Skeletal muscle cell (primary cell): Measurements from ENCODE around the gene CCR5.
"Not testable (repeated sequence)": the region's sequence is repeated elsewhere in the genome, so short reads cannot be mapped to it uniquely, and the experiment has no call there.

ENCODE experiments used
- DNase-seq: peaks from one replicate; pipeline ENCODE4 v3.0.0-alpha.2; 2010; ENCODE audit warnings: low read depth
- H3K4me3 ChIP-seq: 2 replicates; pipeline ENCODE4 v1.5.1; 2011; ENCODE audit warnings: low read depth, mild to moderate bottlenecking, control low read depth, low read length, moderate library complexity

The CCR5 gene

DNA sequence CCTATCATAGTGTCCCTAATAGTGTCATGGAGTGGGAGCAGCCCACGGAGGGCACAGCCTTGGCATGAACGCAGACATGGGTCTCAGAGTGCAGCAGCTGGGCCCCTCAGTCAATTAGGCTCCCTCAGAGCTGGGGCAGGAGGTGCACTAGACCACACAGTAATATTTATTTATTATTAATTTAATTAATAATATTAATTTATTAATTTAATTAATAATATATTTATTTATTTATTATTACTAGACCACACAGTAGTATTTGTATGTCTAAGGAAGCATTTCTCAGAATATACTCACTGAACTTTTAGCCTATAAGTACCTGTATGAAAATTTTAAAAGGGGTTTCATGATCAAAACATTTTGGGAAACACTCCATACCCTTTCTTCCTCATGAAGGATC, 30.8 kb downstream of the CCR5 start:
- no peak overlapping the region for H3K4me3 ChIP-seq
- no peak for DNase-seq

DNA sequence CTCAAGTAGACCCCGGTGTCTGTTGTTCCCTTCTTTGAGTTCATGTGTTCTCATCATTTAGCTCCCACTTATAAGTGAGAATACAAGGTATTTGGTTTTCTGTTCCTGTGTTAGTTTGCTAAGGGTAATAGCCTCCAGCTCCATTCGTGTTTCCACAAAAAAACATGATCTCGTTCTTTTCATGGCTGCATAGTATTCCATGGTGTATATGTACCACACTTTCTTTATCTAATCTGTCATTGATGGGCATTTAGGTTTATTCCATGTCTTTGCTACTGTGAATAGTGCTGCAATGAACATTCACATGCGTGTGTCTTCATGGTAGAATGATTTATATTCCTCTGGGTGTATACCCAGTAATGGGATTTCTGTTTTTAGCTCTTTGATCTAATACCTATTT, 32.2 kb downstream of the CCR5 start:
- H3K4me3 ChIP-seq, DNase-seq: not testable (repeated sequence)

DNA sequence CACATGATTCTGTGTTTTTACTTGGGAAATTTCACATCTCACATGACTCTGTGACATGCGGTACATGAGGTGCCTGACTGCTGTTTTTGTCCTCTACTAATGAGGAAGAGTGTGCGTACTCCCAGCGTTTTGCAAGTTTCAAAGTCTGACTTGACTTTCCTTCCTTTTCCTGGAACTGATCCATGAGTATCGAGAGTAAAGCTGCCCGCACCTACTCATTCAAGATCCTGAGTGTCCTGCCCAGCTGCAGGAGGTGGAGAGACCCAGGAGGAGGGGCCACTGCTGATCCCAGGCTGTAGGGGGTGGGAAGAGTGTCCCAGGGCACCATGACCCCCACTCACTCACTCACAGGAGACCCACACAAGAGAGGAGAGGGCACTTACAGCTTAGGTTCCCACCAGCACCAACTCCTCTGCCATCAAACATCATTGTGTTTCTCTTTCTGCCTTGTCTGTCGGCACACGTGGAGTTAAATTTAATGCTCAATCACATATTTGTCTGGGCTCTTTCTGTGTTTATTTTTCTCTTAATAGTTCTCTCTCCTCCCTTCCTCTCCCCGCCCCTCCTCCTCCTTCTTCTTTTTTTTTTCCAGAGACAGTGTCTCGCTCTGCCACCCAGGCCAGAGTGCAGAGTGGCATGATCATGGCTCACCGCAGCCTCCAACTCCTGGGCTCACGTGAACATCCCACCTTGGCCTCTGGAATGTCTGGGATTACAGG, 34.7 kb downstream of the CCR5 start:
- DNase-seq, result no peak
- no peak overlapping the region for H3K4me3 ChIP-seq

DNA sequence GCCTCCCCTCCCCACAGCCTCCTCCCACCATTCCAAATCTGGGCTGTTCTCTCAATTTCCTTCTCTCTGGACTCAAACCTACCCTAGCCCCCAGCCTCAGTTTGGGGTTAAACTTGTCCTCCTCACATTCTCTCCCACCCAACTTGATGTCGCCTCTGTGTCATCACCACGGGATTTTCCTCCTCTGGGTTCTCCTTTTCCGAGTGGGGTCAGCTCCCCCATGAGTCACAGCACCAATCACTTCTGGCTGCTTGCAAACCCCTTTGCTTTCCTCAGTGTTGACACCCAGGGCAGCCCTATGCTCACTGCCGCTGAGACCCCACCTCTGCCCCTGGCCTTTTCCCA, 35.7 kb downstream of the CCR5 start:
- H3K4me3 ChIP-seq, result no peak overlapping the region
- no peak for DNase-seq

DNA sequence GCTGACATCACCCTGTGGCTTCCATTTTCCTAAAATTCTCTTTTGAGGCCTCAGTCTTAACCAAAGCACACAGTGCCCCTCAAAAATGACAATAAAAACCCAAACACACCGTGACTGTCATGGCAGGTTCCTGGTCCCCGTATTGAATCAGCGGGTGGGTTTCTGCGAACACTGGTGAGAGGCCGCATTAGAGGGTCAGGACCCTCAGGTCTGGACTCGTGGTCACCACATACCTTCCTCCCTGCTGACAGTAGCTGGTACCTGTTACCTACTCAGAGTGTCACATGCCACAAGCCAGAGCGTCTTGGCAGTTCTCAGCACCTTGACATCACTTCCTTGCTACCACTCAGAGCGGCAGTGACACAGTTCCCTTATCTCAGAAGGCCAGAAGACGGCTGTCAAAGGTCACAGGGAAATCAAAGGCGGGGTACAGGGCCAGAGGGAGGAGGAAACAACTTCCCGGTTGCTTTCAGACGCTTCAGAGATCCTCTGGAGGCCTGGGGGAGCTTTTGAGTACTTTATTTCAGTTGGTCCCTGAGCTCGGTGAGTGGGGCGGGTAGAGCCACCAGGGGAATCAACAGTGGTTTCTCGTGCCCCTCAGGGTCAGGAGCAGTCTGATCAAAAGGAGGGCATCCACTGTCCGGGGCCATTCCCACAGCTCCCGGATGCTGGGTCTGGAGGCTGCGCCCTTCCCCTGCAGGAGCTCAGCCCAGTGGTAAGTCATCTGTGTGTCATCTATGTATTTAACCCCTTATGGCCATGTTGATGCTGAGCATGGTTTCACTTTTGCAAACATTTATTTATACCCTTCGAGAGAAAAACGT, 36.3 kb downstream of the CCR5 start, which contains the start of the genes CCR5AS and CCRL2:
TSS of gene CCR5AS (minus strand) at position 279 of the 824 bp plus-strand sequence.
TSS of gene CCRL2 (plus strand) at position 472 of the 824 bp plus-strand sequence. CDS start 821 bp downstream, outside the sequence.
- no peak within 1 kb of the TSS for H3K4me3 ChIP-seq
- no peak for DNase-seq

DNA sequence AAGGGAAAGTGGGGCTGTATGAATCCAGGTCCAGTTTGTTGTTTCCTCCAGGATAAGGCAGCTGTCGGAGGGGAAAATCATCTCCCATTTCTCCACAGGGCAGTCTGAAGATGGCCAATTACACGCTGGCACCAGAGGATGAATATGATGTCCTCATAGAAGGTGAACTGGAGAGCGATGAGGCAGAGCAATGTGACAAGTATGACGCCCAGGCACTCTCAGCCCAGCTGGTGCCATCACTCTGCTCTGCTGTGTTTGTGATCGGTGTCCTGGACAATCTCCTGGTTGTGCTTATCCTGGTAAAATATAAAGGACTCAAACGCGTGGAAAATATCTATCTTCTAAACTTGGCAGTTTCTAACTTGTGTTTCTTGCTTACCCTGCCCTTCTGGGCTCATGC, 37.2 kb downstream of the CCR5 start:
- no peak overlapping the region for H3K4me3 ChIP-seq
- no peak for DNase-seq

DNA sequence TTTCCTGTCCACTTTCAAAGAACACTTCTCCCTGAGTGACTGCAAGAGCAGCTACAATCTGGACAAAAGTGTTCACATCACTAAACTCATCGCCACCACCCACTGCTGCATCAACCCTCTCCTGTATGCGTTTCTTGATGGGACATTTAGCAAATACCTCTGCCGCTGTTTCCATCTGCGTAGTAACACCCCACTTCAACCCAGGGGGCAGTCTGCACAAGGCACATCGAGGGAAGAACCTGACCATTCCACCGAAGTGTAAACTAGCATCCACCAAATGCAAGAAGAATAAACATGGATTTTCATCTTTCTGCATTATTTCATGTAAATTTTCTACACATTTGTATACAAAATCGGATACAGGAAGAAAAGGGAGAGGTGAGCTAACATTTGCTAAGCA, 38.1 kb downstream of the CCR5 start:
- no peak overlapping the region for H3K4me3 ChIP-seq
- DNase-seq, result no peak

DNA sequence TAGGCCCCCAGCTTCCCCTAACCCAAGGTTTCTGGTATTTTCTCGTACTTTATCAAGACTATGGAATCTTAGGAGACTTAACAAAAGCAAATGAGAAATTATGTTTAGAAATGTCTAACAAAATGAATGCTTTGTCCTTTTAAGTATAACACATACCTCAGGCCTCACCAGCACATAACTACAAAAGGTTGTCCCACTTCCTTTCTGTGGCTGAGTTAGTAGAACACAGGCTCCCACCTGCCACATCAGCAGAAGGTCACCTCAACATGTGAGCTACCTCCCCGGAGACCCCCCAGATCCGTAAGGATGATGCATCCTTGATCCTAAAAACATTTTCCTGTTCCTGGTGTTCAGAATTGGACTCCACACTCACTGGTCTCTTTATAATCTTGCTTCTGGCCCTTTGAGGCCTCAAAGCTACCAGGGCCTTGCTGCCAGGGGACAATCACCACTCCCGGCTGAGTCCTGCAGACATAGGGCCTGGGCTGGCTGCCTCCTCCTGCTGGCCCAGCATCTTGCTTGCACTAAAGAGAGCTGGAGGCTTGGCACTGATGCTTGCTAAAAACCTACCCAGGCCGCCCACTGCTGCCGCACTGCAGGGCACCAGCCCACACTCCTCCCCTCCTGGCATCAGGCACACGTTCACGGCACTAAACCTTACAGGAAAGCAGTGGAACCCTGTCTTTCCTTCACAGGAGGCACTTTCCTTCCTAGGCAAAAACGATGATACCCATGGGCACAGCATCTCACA, 39.2 kb downstream of the CCR5 start:
- H3K4me3 ChIP-seq, result no peak overlapping the region
- no peak for DNase-seq

DNA sequence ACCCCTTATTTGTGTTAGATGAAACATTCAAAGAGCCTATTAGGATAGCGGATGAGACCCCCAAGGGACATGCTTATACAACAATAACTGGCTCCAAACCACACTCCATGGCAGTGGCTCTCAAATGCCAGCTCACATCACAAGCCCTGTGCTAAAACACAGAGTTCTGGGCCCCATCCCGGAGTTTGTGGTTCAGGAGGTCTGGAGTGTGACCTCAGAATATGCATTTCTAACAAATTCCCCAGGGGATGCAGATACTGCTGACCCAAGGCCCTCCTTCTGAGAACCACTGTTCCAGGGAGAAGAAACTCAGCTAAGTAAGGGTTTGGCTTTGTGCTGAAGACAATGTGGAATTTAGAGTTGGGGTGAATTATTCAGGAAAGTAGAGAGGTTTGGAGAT, 39.9 kb downstream of the CCR5 start:
- DNase-seq, result no peak

DNA sequence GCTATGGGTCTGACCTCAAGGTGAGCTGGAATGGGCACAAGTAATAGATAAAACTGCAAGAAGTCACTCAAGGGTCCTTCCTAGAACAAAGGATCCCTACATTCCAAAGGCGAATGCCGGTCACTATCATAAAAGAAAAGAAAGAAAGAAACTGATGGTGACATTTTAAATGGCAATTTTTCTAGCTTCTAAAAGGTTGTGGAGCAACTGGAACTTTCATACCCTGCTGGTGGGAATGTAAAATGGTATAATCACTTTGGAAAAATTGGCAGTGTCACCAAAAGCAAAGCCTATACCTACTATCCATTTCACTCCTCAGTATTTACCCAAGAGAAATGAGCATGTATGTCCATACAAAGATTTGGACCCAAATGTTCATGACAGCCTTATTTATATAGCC, 40.5 kb downstream of the CCR5 start:
- no peak for DNase-seq
- H3K4me3 ChIP-seq, result no peak overlapping the region

More for the DNA sequence above, 39.9 kb downstream of the CCR5 start:
- H3K4me3 ChIP-seq, result no peak overlapping the region

DNA sequence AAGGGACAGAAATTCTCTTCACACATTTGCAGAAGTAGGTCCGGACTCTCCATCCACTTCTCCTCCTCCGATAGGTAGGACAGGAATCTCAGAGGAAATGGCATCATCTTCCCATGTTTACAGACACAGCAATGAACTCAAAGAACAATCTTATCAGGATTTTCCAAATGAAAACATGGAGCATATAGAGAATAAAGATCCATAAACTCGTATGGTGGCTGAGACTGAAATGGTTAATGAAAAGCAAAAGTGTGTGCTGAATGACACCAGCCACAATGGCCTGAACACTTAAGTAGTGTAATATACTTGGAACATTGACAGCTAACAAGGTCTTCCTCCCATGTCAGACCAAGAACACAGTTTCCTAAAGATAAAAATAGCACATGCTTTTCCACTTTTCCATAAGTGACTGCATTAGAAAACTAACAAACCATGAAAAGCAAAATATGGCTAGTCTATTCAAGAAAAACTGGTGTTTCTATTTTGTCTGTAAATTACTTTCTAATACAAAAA, 42.1 kb downstream of the CCR5 start:
- H3K4me3 ChIP-seq, result no peak overlapping the region
- no peak for DNase-seq

DNA sequence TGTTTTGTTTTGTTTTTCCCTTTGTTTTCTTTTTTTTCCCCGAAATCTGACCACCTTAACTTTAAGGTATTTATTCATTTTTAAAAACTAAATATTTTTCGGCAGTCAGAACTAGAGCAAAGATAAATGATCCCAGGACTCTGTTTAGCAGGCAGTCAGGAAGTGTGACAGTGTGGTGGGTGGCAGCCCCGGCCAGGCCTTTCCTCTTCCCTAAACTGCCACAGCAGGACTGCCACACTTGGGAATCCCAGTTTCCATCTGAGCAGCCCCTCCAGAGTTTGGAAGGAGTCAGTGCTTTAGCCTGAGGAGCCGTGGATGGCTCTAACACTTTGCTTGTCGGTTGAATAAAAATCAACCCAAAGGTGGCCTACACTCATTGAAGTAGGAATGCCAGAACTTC, 43.2 kb downstream of the CCR5 start:
- no peak for DNase-seq
- H3K4me3 ChIP-seq, result no peak overlapping the region

DNA sequence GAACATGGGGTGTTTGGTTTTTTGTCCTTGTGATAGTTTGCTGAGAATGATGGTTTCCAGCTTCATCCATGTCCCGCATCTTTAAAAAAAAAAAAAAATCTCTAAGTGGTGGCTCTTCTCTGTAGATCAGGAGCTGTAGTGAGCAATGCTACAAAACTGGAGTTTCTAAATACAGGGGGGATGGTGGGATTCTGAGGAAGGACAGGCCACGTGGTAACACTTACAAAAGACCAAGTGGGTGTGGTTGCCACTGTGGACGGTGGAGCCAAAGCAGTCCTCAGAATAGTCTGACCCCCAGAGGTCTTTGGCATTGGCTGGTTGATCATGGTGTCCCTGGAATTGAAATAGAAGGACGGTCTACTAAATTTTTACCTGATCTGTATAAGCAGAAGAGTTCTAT, 44.0 kb downstream of the CCR5 start:
- no peak overlapping the region for H3K4me3 ChIP-seq
- no peak for DNase-seq

DNA sequence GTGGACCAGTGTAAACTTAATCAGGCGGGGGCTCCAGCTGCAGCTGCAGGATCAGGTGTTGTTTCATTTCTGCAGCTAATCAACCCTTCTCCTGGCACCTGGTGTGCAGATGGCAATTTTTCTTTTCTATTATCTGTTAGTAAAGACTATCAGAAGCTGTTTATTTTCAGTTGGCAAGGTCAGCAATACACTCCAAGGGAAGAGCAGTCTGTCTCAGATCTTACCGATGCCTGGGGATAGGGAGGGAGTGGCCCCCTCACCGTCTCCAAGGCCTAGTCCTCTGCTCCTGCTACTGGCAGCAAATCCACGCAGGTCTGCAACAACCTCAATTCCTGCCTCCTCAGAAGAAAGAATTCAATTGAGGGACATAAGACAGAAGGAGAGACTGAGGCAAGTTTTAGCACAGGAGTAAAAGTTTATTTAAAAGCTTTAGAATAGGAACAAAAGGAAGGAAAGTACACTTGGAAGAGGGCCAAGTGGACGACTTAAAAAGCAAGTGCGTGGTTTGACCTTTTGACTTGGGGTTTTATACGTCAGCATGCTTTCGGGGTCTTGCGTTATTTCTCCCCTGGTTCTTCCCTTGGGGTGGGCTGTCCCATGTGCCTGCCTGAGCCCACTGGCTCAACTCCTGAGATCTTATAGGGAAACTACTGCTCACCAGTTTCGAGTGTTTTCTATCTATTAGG, 45.5 kb downstream of the CCR5 start:
- no peak overlapping the region for H3K4me3 ChIP-seq
- no peak for DNase-seq

DNA sequence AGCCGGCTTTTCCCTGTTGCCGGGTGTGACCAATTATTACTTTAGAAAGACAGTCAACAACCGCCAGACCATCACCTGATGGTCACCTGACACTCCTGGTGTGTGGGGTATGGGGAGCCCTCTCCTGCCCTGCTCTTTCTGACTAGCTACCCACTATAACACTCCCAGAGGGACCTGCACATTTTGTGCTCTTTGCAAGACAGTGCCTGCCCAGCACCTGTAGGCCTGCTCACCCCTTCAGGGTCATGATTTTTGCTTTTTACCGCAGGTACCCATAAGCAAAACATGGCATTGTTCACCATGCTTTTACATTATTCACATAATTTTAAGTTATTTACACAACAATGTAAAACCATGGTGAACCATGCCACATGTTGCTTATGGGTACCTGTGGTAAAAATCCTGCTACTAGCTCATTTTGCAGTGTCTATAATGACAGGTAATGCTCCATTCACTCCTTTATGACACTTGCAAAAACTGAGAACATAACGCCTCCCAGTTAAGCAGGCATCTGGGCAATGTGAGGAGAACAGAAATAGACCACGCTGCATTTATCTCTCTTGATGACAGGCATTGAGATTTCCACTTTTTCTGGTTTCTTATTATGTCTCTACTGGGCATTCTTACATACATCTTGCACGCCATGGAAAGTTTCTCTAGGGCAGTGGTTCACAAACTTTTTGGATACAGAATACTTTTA, 46.2 kb downstream of the CCR5 start:
- no peak overlapping the region for H3K4me3 ChIP-seq

DNA sequence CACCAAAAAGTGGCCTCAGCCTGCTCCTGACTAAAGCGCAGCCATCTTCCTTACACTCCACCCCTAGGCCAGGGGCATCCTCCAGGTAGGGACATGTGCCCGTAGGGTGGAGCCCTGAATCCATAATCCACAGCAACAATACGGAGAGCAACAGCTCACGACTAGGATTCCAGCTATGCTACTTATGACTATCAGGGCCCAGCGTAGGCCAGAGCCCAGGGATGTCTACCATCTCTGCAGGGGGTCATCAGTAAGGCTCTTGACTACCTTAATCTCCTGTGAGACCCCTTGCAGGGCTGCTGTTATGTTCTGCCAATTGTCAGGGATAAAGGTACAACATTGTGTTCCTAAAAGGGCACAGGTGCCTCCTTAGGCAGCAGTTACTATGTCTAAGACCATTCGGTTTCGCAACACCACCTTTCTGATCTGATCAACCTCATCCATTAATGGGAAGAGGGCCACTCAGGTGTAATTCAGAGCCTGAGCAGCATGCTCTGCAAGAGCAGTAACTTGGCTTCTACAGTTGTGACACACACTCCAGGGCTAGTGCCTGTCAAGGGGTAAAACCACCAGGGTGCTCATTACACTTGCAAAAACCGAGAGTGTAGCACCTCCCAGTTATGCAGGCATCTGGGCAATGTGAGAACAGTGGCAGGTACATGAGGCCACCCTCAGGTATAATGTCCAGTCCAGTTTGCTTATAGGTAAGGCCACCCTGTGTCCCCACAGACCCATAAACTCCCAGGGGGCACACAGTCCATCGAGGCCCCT, 47.3 kb downstream of the CCR5 start:
- DNase-seq, result no peak
- no peak overlapping the region for H3K4me3 ChIP-seq

More for the DNA sequence above, 46.2 kb downstream of the CCR5 start:
- no peak for DNase-seq

DNA sequence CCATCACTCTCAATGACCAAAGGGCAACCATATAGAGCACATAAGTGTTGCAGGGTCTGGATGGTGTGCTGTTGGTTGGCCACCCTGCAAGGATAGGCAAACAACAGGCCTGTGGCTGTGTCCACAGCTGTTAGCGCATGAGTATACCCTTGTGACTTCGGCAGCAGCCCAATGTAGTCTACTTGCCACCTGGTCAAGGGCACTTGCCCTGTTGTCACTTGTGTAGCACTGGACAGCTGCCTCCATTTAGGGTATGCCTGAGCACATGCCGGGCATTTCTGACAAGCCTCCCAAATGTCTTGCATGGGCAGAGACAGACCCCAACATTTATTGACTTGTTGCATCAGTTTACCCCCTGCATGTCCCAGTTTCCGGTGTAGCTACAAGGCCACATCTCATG, 49.1 kb downstream of the CCR5 start:
- DNase-seq, result no peak
- H3K4me3 ChIP-seq, result no peak overlapping the region

DNA sequence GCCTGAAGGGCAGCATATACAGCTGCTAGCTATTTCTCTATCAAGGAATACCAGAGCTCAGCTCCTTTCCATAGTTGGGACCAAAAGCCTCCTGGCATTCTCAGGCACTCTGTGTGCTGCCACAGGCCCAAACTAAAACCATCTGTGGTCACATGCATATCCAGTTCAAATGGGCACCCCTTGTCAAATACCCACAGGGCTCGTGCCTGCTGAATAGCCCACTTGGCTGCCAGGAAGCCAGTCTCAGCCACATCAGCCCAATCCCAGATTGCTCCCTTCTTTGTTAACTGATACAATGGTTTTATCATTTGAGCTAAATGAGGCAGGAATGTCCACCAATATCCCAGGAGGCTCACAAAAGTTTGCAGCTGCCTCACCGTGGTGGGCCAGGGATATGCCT, 50.2 kb downstream of the CCR5 start:
- DNase-seq, result no peak
- H3K4me3 ChIP-seq, result no peak overlapping the region
